Immature natural killer cell (primary cell): ENCODE data around the gene NBPF6. TPM values are rescaled to one million over a fixed set of nuclear protein-coding genes. Genes with fewer than 3 reads are reported as not detected.
A peak's percentile ranks its signal among the peaks of the same experiment; 100 is the strongest.
"Not testable (repeated sequence)": the region's sequence is repeated elsewhere in the genome, so short reads cannot be mapped to it uniquely, and the experiment has no call there.

Experiments
- DNase-seq, 3 donors: peaks; one replicate each; pipeline ENCODE4 v3.0.0; 2022; ENCODE audit warnings: mixed read lengths in 1 of 3
- H3K27ac Mint-ChIP-seq, 6 donors: one replicate each; pipeline ENCODE4 v1.8.0; 2020; ENCODE audit warnings: mixed read lengths in 6 of 6, mild to moderate bottlenecking in 5 of 6, inconsistent platforms in 4 of 6, moderate library complexity in 3 of 6
- H3K27me3 Mint-ChIP-seq, 3 donors: one replicate each; pipeline ENCODE4 v1.8.0; 2020 to 2021; ENCODE audit warnings: low read depth in 3 of 3, mild to moderate bottlenecking in 3 of 3, mixed read lengths in 3 of 3, moderate library complexity in 3 of 3, inconsistent platforms in 1 of 3
- H3K36me3 Mint-ChIP-seq, 3 donors: one replicate each; pipeline ENCODE4 v1.8.0; 2020; ENCODE audit warnings: mixed read lengths in 3 of 3, inconsistent platforms in 2 of 3, mild to moderate bottlenecking in 2 of 3
- H3K4me1 Mint-ChIP-seq, 2 donors: one replicate each; pipeline ENCODE4 v1.8.0; 2020; ENCODE audit warnings: inconsistent platforms in 2 of 2, mild to moderate bottlenecking in 2 of 2, mixed read lengths in 2 of 2, moderate library complexity in 1 of 2
- H3K4me3 Mint-ChIP-seq, 5 donors: one replicate each; pipeline ENCODE4 v1.8.0; 2020; ENCODE audit warnings: mild to moderate bottlenecking in 5 of 5, mixed read lengths in 5 of 5, inconsistent platforms in 3 of 5, moderate library complexity in 3 of 5
- H3K9me3 Mint-ChIP-seq, 6 donors: one replicate each; pipeline ENCODE4 v1.8.0; 2020; ENCODE audit warnings: mild to moderate bottlenecking in 6 of 6, mixed read lengths in 6 of 6, inconsistent platforms in 4 of 6, moderate library complexity in 3 of 6
- polyA plus RNA-seq, 3 donors: library from polyadenylated mRNA; unstranded; fragments of 300-500 nt; fragmentation: Illumina TruSeq; gene quantifications; one replicate each; pipeline ENCODE4 v1.2.3, GENCODE V29; 2021

The NBPF6 gene
- polyA plus RNA-seq, 3 donors from 2014 or later = not detected

DNA sequence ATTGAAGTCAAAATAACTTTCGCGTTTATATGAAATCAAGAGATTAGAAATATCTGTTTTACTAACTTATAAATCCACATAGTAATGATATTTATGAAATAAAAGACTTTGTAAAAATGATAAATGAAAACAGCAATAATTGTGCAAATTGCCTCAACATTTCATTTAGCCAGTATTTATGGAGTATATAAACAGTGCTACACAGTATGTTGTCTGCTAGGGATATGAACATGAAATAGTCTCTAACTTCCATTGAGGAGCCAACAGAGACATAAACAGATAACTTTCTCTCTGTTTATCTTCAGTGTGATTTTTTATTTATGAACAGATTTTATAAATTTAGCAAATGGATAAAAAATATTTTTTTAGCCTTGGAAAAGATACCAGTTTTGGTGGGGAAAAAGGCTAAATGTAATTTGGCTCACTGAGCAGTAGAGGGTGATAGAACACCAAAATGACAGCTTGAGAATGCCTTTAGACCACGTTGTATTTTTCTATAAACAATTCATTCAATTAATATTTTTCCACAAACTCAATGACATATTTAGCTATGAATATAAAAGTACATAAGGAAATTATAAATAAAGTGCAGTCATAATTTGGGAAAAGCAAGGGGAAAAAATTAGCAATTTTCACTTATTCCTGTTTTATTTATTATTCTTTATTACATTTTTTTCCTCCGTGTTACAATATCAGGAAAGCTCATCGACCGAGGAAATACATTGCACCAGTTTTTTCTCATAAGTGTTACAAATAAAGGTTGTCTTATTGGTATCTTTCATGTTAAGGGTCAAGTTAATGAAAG lies 62.3 kb downstream of the NBPF6 start:
- H3K27ac Mint-ChIP-seq = no peak overlapping the region
- DNase-seq = peak; percentile 40 to 51 (median 43)
- H3K9me3 Mint-ChIP-seq = no peaks in the 10 kb centered on the region
- peaks cover 2 to 4% (median 3%) of the 10 kb centered on the region in 3 donors for H3K27me3 Mint-ChIP-seq
- H3K4me3 Mint-ChIP-seq = no peak overlapping the region
- no peaks in the 10 kb centered on the region for H3K4me1 Mint-ChIP-seq
- no peaks in the 10 kb centered on the region for H3K36me3 Mint-ChIP-seq

DNA sequence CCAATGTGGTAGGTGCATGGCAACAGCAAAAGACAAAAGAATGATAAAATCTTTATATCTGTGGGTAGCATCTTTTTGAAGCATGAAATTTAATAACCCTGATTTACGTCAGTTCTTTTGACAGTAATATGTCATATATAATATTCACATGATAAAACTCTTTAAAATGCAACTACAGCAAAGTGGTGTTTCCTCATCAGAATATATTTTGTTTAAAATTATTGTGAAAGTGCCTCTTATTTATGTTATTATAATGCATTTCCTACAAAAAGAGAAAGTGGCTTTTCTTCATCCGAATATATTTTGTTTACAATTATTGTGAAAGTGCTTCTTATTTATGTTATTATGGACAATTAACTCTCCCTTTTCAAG lies 62.9 kb downstream of the NBPF6 start:
- no peak overlapping the region for H3K27ac Mint-ChIP-seq
- no peak for DNase-seq
- no peak overlapping the region for H3K4me3 Mint-ChIP-seq
- H3K4me1 Mint-ChIP-seq = no peaks in the 10 kb centered on the region
- H3K27me3 Mint-ChIP-seq = peaks cover under 1 to 3% (median 2%) of the 10 kb centered on the region in 3 donors
- H3K36me3 Mint-ChIP-seq = no peaks in the 10 kb centered on the region
- H3K9me3 Mint-ChIP-seq = no peaks in the 10 kb centered on the region

DNA sequence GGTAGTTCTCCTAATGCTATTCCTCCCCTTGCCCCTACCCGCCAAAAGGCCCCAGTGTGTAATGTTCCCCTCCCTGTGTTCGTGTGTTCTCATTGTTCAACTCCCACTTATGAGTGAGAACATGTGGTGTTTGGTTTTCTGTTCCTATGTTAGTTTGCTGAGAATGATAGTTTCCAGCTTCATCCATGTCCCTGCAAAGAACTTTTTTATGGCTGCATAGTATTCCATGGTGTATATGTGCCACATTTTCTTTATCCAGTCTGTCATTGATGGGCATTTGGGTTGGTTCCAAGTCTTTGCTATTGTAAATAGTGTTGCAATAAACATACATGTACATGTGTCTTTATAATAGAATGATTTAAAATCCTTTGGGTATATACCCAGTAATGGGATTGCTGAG lies 63.8 kb downstream of the NBPF6 start:
- not testable (repeated sequence) for H3K27ac Mint-ChIP-seq, H3K9me3 Mint-ChIP-seq, DNase-seq, H3K4me1 Mint-ChIP-seq, H3K27me3 Mint-ChIP-seq, H3K36me3 Mint-ChIP-seq, H3K4me3 Mint-ChIP-seq

DNA sequence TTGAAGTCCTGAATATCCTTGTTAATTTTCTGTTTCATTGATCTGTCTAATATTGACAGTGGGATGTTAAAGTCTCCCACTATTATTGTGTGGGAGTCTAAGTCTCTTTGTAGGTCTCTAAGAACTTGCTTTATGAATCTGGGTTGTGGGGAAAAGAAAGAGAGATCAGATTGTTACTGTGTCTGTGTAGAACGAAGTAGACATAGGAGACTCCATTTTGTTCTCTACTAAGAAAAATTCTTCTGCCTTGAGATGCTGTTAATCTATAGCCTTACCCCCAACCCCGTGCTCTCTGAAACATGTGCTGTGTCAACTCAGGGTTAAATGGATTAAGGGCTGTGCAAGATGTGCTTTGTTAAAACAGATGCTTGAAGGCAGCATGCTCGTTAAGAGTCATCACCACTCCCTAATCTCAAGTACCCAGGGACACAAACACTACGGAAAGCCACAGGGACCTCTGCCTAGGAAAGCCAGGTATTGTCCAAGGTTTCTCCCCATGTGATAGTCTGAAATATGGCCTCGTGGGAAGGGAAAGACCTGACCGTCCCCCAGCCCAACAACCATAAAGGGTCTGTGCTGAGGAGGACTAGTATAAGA lies 67.3 kb downstream of the NBPF6 start:
- not testable (repeated sequence) for H3K27ac Mint-ChIP-seq, H3K4me3 Mint-ChIP-seq, DNase-seq, H3K9me3 Mint-ChIP-seq, H3K36me3 Mint-ChIP-seq, H3K4me1 Mint-ChIP-seq
- peaks cover 0 to 11% (median 2%) of the 10 kb centered on the region in 3 donors for H3K27me3 Mint-ChIP-seq

Other genes starting within 250 kb of the NBPF6 start
- gene SLC25A24, start 250.0 kb upstream of the NBPF6 start, polyA plus RNA-seq = 10 to 100 TPM in 2 of 3 donors, 1 to 10 TPM in 1; 4.7 to 10.8 (median 10.6) TPM
- gene NBPF4, start 206.3 kb upstream of the NBPF6 start, polyA plus RNA-seq = not detected
- gene EEIG2, start 109.8 kb downstream of the NBPF6 start, polyA plus RNA-seq = 1 to 10 TPM; 1.3 to 1.6 (median 1.4) TPM
- 100 to 1,000 TPM in 2 of 3 donors, 10 to 100 TPM in 1; 80.4 to 142 (median 108) TPM for gene HENMT1, start 210.8 kb downstream of the NBPF6 start, polyA plus RNA-seq
- gene PRPF38B, start 242.0 kb downstream of the NBPF6 start, polyA plus RNA-seq = 10 to 100 TPM; 11.1 to 36.1 (median 16.5) TPM